NCI-H446 treated with DMSO at 0.1 percent for 48 hours (cell line): Measurements from ENCODE around the gene RBMS1.
A peak's percentile ranks its signal among the peaks of the same experiment; 100 is the strongest.

ENCODE experiments used
- DNase-seq: peaks from one replicate; lab custom pipeline; 2025; lab: John Stamatoyannopoulos, UW

RBMS1 gene

GRCh38 chr2:160278101-160278878 is 215.3 kb downstream of the RBMS1 start:
- DNase-seq = no peak

GRCh38 chr2:160277151-160277550 is 216.5 kb downstream of the RBMS1 start:
- DNase-seq = no peak

GRCh38 chr2:160275656-160276055 is 218.0 kb downstream of the RBMS1 start:
- DNase-seq = no peak

- DNase-seq = no peak
Observed at GRCh38 chr2:160271171-160272086, 222.2 kb downstream of the RBMS1 start.

GRCh38 chr2:160270571-160271113 is 223.0 kb downstream of the RBMS1 start:
- no peak for DNase-seq

GRCh38 chr2:160269803-160270570 is 223.6 kb downstream of the RBMS1 start:
- peak; percentile 81 for DNase-seq

- no peak for DNase-seq
Observed at GRCh38 chr2:160269365-160269764, 224.2 kb downstream of the RBMS1 start.

- no peak for DNase-seq
Observed at GRCh38 chr2:160268151-160268781, 225.3 kb downstream of the RBMS1 start.

- no peak for DNase-seq
Observed at GRCh38 chr2:160267692-160268091, 225.9 kb downstream of the RBMS1 start.

- no peak for DNase-seq
Observed at GRCh38 chr2:160267022-160267421, 226.6 kb downstream of the RBMS1 start.

GRCh38 chr2:160266037-160266551 is 227.5 kb downstream of the RBMS1 start:
- no peak for DNase-seq

- no peak for DNase-seq
Observed at GRCh38 chr2:160264308-160264707, 229.3 kb downstream of the RBMS1 start.

- no peak for DNase-seq
Observed at GRCh38 chr2:160261732-160262131, 231.9 kb downstream of the RBMS1 start.

- DNase-seq = no peak
Observed at GRCh38 chr2:160258492-160258805, 235.2 kb downstream of the RBMS1 start.

- DNase-seq = no peak
Observed at GRCh38 chr2:160257743-160258491, 235.7 kb downstream of the RBMS1 start.

- no peak for DNase-seq
Observed at GRCh38 chr2:160257041-160257742, 236.4 kb downstream of the RBMS1 start.

- no peak for DNase-seq
Observed at GRCh38 chr2:160256507-160256906, 237.1 kb downstream of the RBMS1 start.

- DNase-seq = no peak
Observed at GRCh38 chr2:160255408-160255807, 238.2 kb downstream of the RBMS1 start.

- peak; percentile 56 for DNase-seq
Observed at GRCh38 chr2:160254189-160254762, 239.3 kb downstream of the RBMS1 start.
